ENCODE data around the gene PLCD4. TPM values are rescaled to one million over a fixed set of nuclear protein-coding genes. Genes with fewer than 3 reads are reported as not detected.

Gene PLCD4
- total and polyA plus RNA-seq, 2 of the 8 experiments (the other 6 are each of a cell fraction or from before 2014, with no cell fraction given): 0.21 to 0.50 TPM

DNA sequence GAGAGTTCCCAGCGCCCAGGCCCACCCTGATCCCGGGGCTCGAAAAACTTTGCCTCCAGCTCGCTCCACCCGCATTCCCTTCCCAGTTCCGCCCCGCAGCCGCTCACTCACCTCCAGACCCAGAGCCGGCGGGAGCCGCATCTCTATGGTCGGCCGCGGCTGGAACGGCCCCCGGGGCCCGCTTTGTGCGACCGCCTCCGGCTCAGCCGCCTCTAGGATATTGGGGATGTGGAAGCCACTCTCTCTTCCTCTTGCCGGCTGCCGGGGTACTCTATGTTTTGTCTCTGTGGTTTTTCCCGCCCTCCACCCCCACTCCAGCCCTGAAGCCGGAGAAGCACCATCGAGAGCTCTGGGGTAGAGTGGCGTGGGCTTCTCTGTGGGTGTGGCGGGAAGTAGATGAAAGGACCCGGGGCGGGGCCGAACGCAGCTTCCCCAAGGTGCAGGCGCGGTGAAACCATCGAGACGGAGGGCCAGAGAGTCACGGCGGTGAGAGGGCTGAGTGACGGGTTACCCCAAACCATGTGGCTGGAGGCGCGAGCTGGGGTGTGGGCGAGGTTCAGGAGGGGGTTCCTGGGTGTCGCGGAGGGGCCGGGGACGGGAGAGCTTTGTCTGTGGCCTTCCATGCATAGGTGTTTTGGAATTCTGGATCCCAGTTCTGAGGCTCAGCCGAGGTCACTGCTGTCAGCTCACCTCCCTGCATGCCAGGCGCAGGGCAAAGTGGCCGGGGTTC is 51.7 kb downstream of the PLCD4 start, which contains the start of the genes BCS1L and ZNF142 (continued):
- TF ChIP-seq RFX5 (IDR thresholded peaks at IDR 0.05; ENCODE audit: borderline replicate concordance, low read depth, low read length) (no peak), TBP (IDR thresholded peaks at IDR 0.05; ENCODE audit: low read depth, low read length) (peak; percentile 75), SP4 (IDR thresholded peaks at IDR 0.05; ENCODE audit: low read length) (no peak), YY1 (IDR thresholded peaks at IDR 0.05; ENCODE audit: low read depth, low read length) (0 out of 2 replicates have a peak, but pooled peaks have one; percentile 7), SUZ12 (IDR thresholded peaks at IDR 0.05; ENCODE audit: low read length) (0 out of 2 replicates have a peak, but pooled peaks have one; percentile 25), RNF2 (IDR thresholded peaks at IDR 0.05; ENCODE audit: borderline replicate concordance, low read depth, low read length, missing control alignments, poor library complexity, severe bottlenecking) (no peak), PHF8 (conservative IDR thresholded peaks at IDR 0.05; ENCODE audit: low read depth, low read length) (peak; percentile 76), POLR2A (IDR thresholded peaks at IDR 0.05; ENCODE audit: control extremely low read depth in 1 of 2, low read depth in 2 of 2, low read length in 2 of 2) (peak; percentile 50 to 52; a peak in 2 of 3 replicates), HDAC2 (IDR thresholded peaks at IDR 0.05; ENCODE audit: borderline replicate concordance in 1 of 2, low read depth in 2 of 2, low read length in 2 of 2) (peak in 1 of 2 experiments; percentile 84; a peak in 2 of 4 replicates), HDAC6 (IDR thresholded peaks at IDR 0.05; ENCODE audit: low read depth, low read length) (no peak), CHD2 (IDR thresholded peaks at IDR 0.05; ENCODE audit: low read length) (no peak), POLR2AphosphoS5 (IDR thresholded peaks at IDR 0.05; ENCODE audit: low read depth, low read length) (peak; percentile 52; the same call in 1 of the 2 replicates), GTF2F1 (IDR thresholded peaks at IDR 0.05; ENCODE audit: borderline replicate concordance, low read depth, low read length) (no peak), MAFK (IDR thresholded peaks at IDR 0.05; ENCODE audit: low read depth, low read length) (no peak), NRF1 (IDR thresholded peaks at IDR 0.05; ENCODE audit: low read depth, low read length) (no peak), JUN (IDR thresholded peaks at IDR 0.05; ENCODE audit: low read depth, low read length) (no peak), SRF (IDR thresholded peaks at IDR 0.05; ENCODE audit: low read depth, low read length) (no peak)
- TF ChIP-seq, protein P1, sequence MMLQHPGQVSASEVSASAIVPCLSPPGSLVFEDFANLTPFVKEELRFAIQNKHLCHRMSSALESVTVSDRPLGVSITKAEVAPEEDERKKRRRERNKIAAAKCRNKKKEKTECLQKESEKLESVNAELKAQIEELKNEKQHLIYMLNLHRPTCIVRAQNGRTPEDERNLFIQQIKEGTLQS (IDR thresholded peaks at IDR 0.05; ENCODE audit: insufficient read depth, low read depth, low read length): no peak
